Liver (tissue), 9 donors: ENCODE measurements around the gene MYH7B. TPM values are rescaled to one million over a fixed set of nuclear protein-coding genes. Genes with fewer than 3 reads are reported as not detected.

Experiments used
- DNase-seq: peaks from one replicate; pipeline ENCODE4 v3.0.0-alpha.2; 2017; ENCODE audit warnings: low spot score
- H3K27ac ChIP-seq, 2 donors: one replicate each; pipeline ENCODE4 v1.7.0; 2013; ENCODE audit warnings: inconsistent platforms in 2 of 2, low read length in 2 of 2, control low read depth in 1 of 2, low read depth in 1 of 2, mild to moderate bottlenecking in 1 of 2
- H3K27me3 ChIP-seq, 4 donors: one replicate each; pipeline versions ENCODE4 v1.6.1 to v1.7.0; 2013; ENCODE audit warnings: low read length in 3 of 4, inconsistent platforms in 1 of 4, mild to moderate bottlenecking in 1 of 4, moderate library complexity in 1 of 4; ENCODE audit not compliant: control insufficient read depth in 4 of 4, insufficient read depth in 4 of 4
- H3K36me3 ChIP-seq, 4 donors: one replicate each; pipeline versions ENCODE4 v1.6.1 to v1.7.0; 2013; ENCODE audit warnings: low read length in 3 of 4, mild to moderate bottlenecking in 3 of 4, low read depth in 1 of 4, moderate library complexity in 1 of 4; ENCODE audit not compliant: control insufficient read depth in 4 of 4, insufficient read depth in 3 of 4
- H3K4me1 ChIP-seq, 4 donors: one replicate each; pipeline versions ENCODE4 v1.6.1 to v1.7.0; 2013; ENCODE audit warnings: low read length in 3 of 4, mild to moderate bottlenecking in 3 of 4, moderate library complexity in 1 of 4; ENCODE audit not compliant: control insufficient read depth in 4 of 4, insufficient read depth in 4 of 4
- H3K4me3 ChIP-seq, 3 donors: one replicate each; pipeline versions ENCODE4 v1.6.1 to v1.7.0; 2013; ENCODE audit warnings: low read length in 3 of 3, control low read depth in 1 of 3, low read depth in 1 of 3, mild to moderate bottlenecking in 1 of 3
- H3K9ac ChIP-seq, 2 donors: one replicate each; pipeline ENCODE4 v1.7.0; 2013; ENCODE audit warnings: low read length in 2 of 2, mild to moderate bottlenecking in 2 of 2, moderate library complexity in 2 of 2, control low read depth in 1 of 2, low read depth in 1 of 2
- H3K9me3 ChIP-seq, 4 donors: one replicate each; pipeline versions ENCODE4 v1.6.1 to v1.7.0; 2013; ENCODE audit warnings: low read length in 3 of 4; ENCODE audit not compliant: control insufficient read depth in 4 of 4
- ATF3 ChIP-seq: IDR thresholded peaks from 2 replicates; pipeline ENCODE4 v1.6.1; 2016; ENCODE audit warnings: antibody characterized with exemption
- CTCF ChIP-seq: fragments of 150-350 bp; IDR thresholded peaks from 2 replicates; pipeline ENCODE4 v1.5.1; 2017; ENCODE audit warnings: improper control_type of control experiment, low read depth, low read length; ENCODE audit not compliant: missing input control
- EGR1 ChIP-seq, 2 donors: IDR thresholded peaks; 2 replicates each; pipeline ENCODE4 v1.6.1; 2016 to 2018; ENCODE audit warnings: antibody characterized with exemption in 2 of 2, low read depth in 2 of 2
- FOXA1 ChIP-seq: IDR thresholded peaks from 2 replicates; pipeline ENCODE4 v1.6.1; 2016; ENCODE audit warnings: antibody characterized with exemption
- FOXA2 ChIP-seq: IDR thresholded peaks from 2 replicates; pipeline ENCODE4 v1.6.1; 2016; ENCODE audit warnings: antibody characterized with exemption
- GABPA ChIP-seq, 2 donors: IDR thresholded peaks in 1 of 2; conservative IDR thresholded peaks in 1 of 2; 2 replicates each; pipeline ENCODE4 v1.6.1; 2016; ENCODE audit warnings: antibody characterized with exemption in 2 of 2, mild to moderate bottlenecking in 1 of 2, moderate library complexity in 1 of 2
- HNF4A ChIP-seq, 2 donors: conservative IDR thresholded peaks; 2 replicates each; pipeline ENCODE4 v1.6.1; 2016; ENCODE audit warnings: antibody characterized with exemption in 2 of 2, mild to moderate bottlenecking in 2 of 2
- HNF4G ChIP-seq: IDR thresholded peaks from 2 replicates; pipeline ENCODE4 v1.6.1; 2016; ENCODE audit warnings: antibody characterized with exemption
- JUND ChIP-seq, 2 donors: IDR thresholded peaks; 2 replicates each; pipeline ENCODE4 v1.6.1; 2016; ENCODE audit warnings: antibody characterized with exemption in 2 of 2
- MAX ChIP-seq: IDR thresholded peaks from 2 replicates; pipeline ENCODE4 v1.6.1; 2016; ENCODE audit warnings: antibody characterized with exemption
- NR2F2 ChIP-seq: IDR thresholded peaks from 2 replicates; pipeline ENCODE4 v1.6.1; 2016; ENCODE audit warnings: antibody characterized with exemption
- RAD21 ChIP-seq, 2 donors: IDR thresholded peaks; 2 replicates each; pipeline ENCODE4 v1.6.1; 2016; ENCODE audit warnings: antibody characterized with exemption in 2 of 2, mild to moderate bottlenecking in 2 of 2
- REST ChIP-seq: IDR thresholded peaks from 2 replicates; pipeline ENCODE4 v1.6.1; 2016; ENCODE audit warnings: antibody characterized with exemption, mild to moderate bottlenecking
- RXRA ChIP-seq, 2 donors: IDR thresholded peaks; 2 replicates each; pipeline ENCODE4 v1.6.1; 2017 to 2018; ENCODE audit warnings: antibody characterized with exemption in 2 of 2, mild to moderate bottlenecking in 1 of 2
- SP1 ChIP-seq: IDR thresholded peaks from 2 replicates; pipeline ENCODE4 v1.6.1; 2018; ENCODE audit warnings: antibody characterized with exemption, mild to moderate bottlenecking
- TAF1 ChIP-seq: conservative IDR thresholded peaks from 2 replicates; pipeline ENCODE4 v1.6.1; 2016; ENCODE audit warnings: antibody characterized with exemption, mild to moderate bottlenecking
- YY1 ChIP-seq: IDR thresholded peaks from 2 replicates; pipeline ENCODE4 v1.6.1; 2016; ENCODE audit warnings: antibody characterized with exemption, mild to moderate bottlenecking
- ZBTB33 ChIP-seq: IDR thresholded peaks from 2 replicates; pipeline ENCODE4 v1.6.1; 2016; ENCODE audit warnings: antibody characterized with exemption
- WGBS: extraction: QIAGEN DNeasy Blood & Tissue Kit; methylation state at CpG from one replicate; pipeline ENCODE4 v1.1.7; 2013; 5-methylcytosine and 5-hydroxymethylcytosine counted together
- polyA plus RNA-seq, 2 donors: library from polyadenylated mRNA; stranded (reverse) in 1 of 2; unstranded in 1 of 2; fragments of 200-250 nt in 1 of 2; fragments of >200 nt in 1 of 2; fragmentation: Nextera tagmentation in 1 of 2; extraction: Ambion mirVana in 1 of 2; gene quantifications; one replicate each; pipeline versions ENCODE4 v1.2.1 to v1.2.3, GENCODE V29; 2013 to 2015
- total RNA-seq, 2 donors: library from RNA; depleted of rRNA; stranded (reverse); fragments of >200 nt; gene quantifications; one replicate each; pipeline ENCODE4 v1.2.3, GENCODE V29; 2014
- donor health status: healthy.
- donor health status: healthy.
- donor health status: healthy.
- donor health status: healthy.
- donor health status: healthy.

The MYH7B gene
- total and polyA plus RNA-seq, 4 donors = 0.12 to 0.33 (median 0.24) TPM

- peaks cover 2 to 39% (median 20%) of the 10 kb centered on the region in 4 donors for H3K4me1 ChIP-seq
- no peak overlapping the region for H3K9ac ChIP-seq
- no peak overlapping the region for H3K27ac ChIP-seq
- H3K9me3 ChIP-seq = no peaks in the 10 kb centered on the region
- no peak overlapping the region for H3K4me3 ChIP-seq
- WGBS = 96% methylated on average over 28 of the region's 28 CpGs
- H3K36me3 ChIP-seq = peaks cover 11 to 74% (median 18%) of the 10 kb centered on the region in 4 donors
- DNase-seq = no peak
- TF ChIP-seq NR2F2 (no peak), EGR1 (IDR thresholded peaks at IDR 0.05; ENCODE audit: low read depth in 2 of 2) (no peak), FOXA2 (no peak), MAX (no peak), SP1 (no peak), YY1 (no peak), HNF4G (no peak), RAD21 (IDR thresholded peaks at IDR 0.05) (no peak), ZBTB33 (no peak), FOXA1 (no peak), REST (no peak), CTCF (no peak), JUND (IDR thresholded peaks at IDR 0.05) (no peak), GABPA (IDR thresholded peaks at IDR 0.05 in 1 of 2, conservative IDR thresholded peaks at IDR 0.05 in 1 of 2) (no peak), RXRA (IDR thresholded peaks at IDR 0.05) (no peak)
- H3K27me3 ChIP-seq = no peaks in the 10 kb centered on the region
Observed at GRCh38 chr20:34998331-34998950, 42.8 kb downstream of the MYH7B start.

- Histone ChIP-seq H3K4me3 (no peak overlapping the region), H3K36me3 (peaks cover 17 to 76% (median 22%) of the 10 kb centered on the region in 4 donors), H3K9ac (no peak overlapping the region), H3K27me3 (no peaks in the 10 kb centered on the region), H3K9me3 (no peaks in the 10 kb centered on the region), H3K27ac (no peak overlapping the region), H3K4me1 (peaks cover 2 to 37% (median 20%) of the 10 kb centered on the region in 4 donors)
- DNase-seq = no peak
- no peak for TF ChIP-seq SP1
- TF ChIP-seq NR2F2 = no peak
- no peak for TF ChIP-seq TAF1
- TF ChIP-seq ZBTB33 = no peak
- TF ChIP-seq CTCF = no peak
- no peak for TF ChIP-seq JUND (IDR thresholded peaks at IDR 0.05)
- no peak for TF ChIP-seq MAX
- TF ChIP-seq FOXA1 = no peak
- no peak for TF ChIP-seq FOXA2
- no peak for TF ChIP-seq RXRA (IDR thresholded peaks at IDR 0.05)
- no peak for TF ChIP-seq HNF4A (conservative IDR thresholded peaks at IDR 0.05)
- no peak for TF ChIP-seq RAD21 (IDR thresholded peaks at IDR 0.05)
- no peak for TF ChIP-seq ATF3
- no peak for TF ChIP-seq HNF4G
- 97% methylated on average over 25 of the region's 25 CpGs for WGBS
Observed at GRCh38 chr20:34999021-34999451, 43.4 kb downstream of the MYH7B start.
